Measurements from ENCODE around the gene ALDH2. TPM values are rescaled to one million over a fixed set of nuclear protein-coding genes. Genes with fewer than 3 reads are reported as not detected.

ALDH2 gene
- total and polyA plus RNA-seq, 2 donors (not counting 1 experiment from before 2014, with no cell fraction given): 27.7 to 53.7 TPM

- no peak overlapping the region for H3K9ac ChIP-seq (ENCODE audit: insufficient read depth, low read length)
- no peaks in the 10 kb centered on the region for H3K9me3 ChIP-seq (ENCODE audit: control insufficient read depth, insufficient read depth, low read depth, low read length)
- H3K4me2 ChIP-seq (ENCODE audit: extremely low read depth, insufficient read depth, low read length): no peak overlapping the region
- TF ChIP-seq EZH2 (IDR thresholded peaks at IDR 0.05; ENCODE audit: low read length, missing control alignments) (no peak), CTCF (conservative IDR thresholded peaks at IDR 0.05 in 1 of 2, IDR thresholded peaks at IDR 0.05 in 1 of 2; ENCODE audit: low read depth in 1 of 2, low read length in 2 of 2) (no peak)
- H3K79me2 ChIP-seq (ENCODE audit: control insufficient read depth, insufficient read depth, low read length): no peaks in the 10 kb centered on the region
- no peak overlapping the region for H3K4me3 ChIP-seq (replicated peaks in 1 of 4; ENCODE audit: control extremely low read depth in 1 of 4, insufficient read depth in 1 of 4, low read depth in 3 of 4, low read length in 4 of 4)
- no peak overlapping the region for H2AFZ ChIP-seq (ENCODE audit: low read length)
- no peak overlapping the region for H3K27ac ChIP-seq (ENCODE audit: insufficient read depth, low read length)
- no peaks in the 10 kb centered on the region for H3K27me3 ChIP-seq (ENCODE audit: control insufficient read depth, insufficient read depth, low read length)
- H3K4me1 ChIP-seq (ENCODE audit: control insufficient read depth, extremely low read depth, insufficient read depth, low read length): peaks cover 3% of the 10 kb centered on the region
- no peak for DNase-seq (ENCODE audit: low read depth in 2 of 2)
- H4K20me1 ChIP-seq (ENCODE audit: control insufficient read depth, extremely low read depth, insufficient read depth, low read length): no peaks in the 10 kb centered on the region
- peaks cover 6% of the 10 kb centered on the region for H3K36me3 ChIP-seq (ENCODE audit: control insufficient read depth, insufficient read depth, low read length)
Observed at GRCh38 chr12:111792856-111793235, 26.1 kb downstream of the ALDH2 start.

- no peak overlapping the region for H3K4me3 ChIP-seq (replicated peaks in 1 of 4; ENCODE audit: control extremely low read depth in 1 of 4, insufficient read depth in 1 of 4, low read depth in 3 of 4, low read length in 4 of 4)
- DNase-seq (ENCODE audit: low read depth in 2 of 2): no peak
- no peaks in the 10 kb centered on the region for H3K9me3 ChIP-seq (ENCODE audit: control insufficient read depth, insufficient read depth, low read depth, low read length)
- no peak for TF ChIP-seq EZH2 (IDR thresholded peaks at IDR 0.05; ENCODE audit: low read length, missing control alignments)
- no peak for TF ChIP-seq CTCF (conservative IDR thresholded peaks at IDR 0.05 in 1 of 2, IDR thresholded peaks at IDR 0.05 in 1 of 2; ENCODE audit: low read depth in 1 of 2, low read length in 2 of 2)
- H3K79me2 ChIP-seq (ENCODE audit: control insufficient read depth, insufficient read depth, low read length): no peaks in the 10 kb centered on the region
- no peaks in the 10 kb centered on the region for H3K27me3 ChIP-seq (ENCODE audit: control insufficient read depth, insufficient read depth, low read length)
- no peaks in the 10 kb centered on the region for H3K4me1 ChIP-seq (ENCODE audit: control insufficient read depth, extremely low read depth, insufficient read depth, low read length)
- H4K20me1 ChIP-seq (ENCODE audit: control insufficient read depth, extremely low read depth, insufficient read depth, low read length): no peaks in the 10 kb centered on the region
- no peak overlapping the region for H2AFZ ChIP-seq (ENCODE audit: low read length)
- peaks cover 3% of the 10 kb centered on the region for H3K36me3 ChIP-seq (ENCODE audit: control insufficient read depth, insufficient read depth, low read length)
- H3K9ac ChIP-seq (ENCODE audit: insufficient read depth, low read length): no peak overlapping the region
- H3K4me2 ChIP-seq (ENCODE audit: extremely low read depth, insufficient read depth, low read length): no peak overlapping the region
- H3K27ac ChIP-seq (ENCODE audit: insufficient read depth, low read length): no peak overlapping the region
Observed at GRCh38 chr12:111798182-111798581, 31.4 kb downstream of the ALDH2 start.

GRCh38 chr12:111799758-111800157 lies 33.0 kb downstream of the ALDH2 start:
- H2AFZ ChIP-seq (ENCODE audit: low read length): no peak overlapping the region

More at GRCh38 chr12:111799758-111800157, 33.0 kb downstream of the ALDH2 start:
- no peaks in the 10 kb centered on the region for H3K27me3 ChIP-seq (ENCODE audit: control insufficient read depth, insufficient read depth, low read length)
- H3K4me2 ChIP-seq (ENCODE audit: extremely low read depth, insufficient read depth, low read length): no peak overlapping the region
- H4K20me1 ChIP-seq (ENCODE audit: control insufficient read depth, extremely low read depth, insufficient read depth, low read length): no peaks in the 10 kb centered on the region
- DNase-seq (ENCODE audit: low read depth in 2 of 2): no peak
- H3K27ac ChIP-seq (ENCODE audit: insufficient read depth, low read length): no peak overlapping the region
- TF ChIP-seq CTCF (conservative IDR thresholded peaks at IDR 0.05 in 1 of 2, IDR thresholded peaks at IDR 0.05 in 1 of 2; ENCODE audit: low read depth in 1 of 2, low read length in 2 of 2) (no peak), EZH2 (IDR thresholded peaks at IDR 0.05; ENCODE audit: low read length, missing control alignments) (no peak)
- H3K79me2 ChIP-seq (ENCODE audit: control insufficient read depth, insufficient read depth, low read length): no peaks in the 10 kb centered on the region
- H3K9me3 ChIP-seq (ENCODE audit: control insufficient read depth, insufficient read depth, low read depth, low read length): no peaks in the 10 kb centered on the region
- no peaks in the 10 kb centered on the region for H3K4me1 ChIP-seq (ENCODE audit: control insufficient read depth, extremely low read depth, insufficient read depth, low read length)
- H3K4me3 ChIP-seq (replicated peaks in 1 of 4; ENCODE audit: control extremely low read depth in 1 of 4, insufficient read depth in 1 of 4, low read depth in 3 of 4, low read length in 4 of 4): no peak overlapping the region
- H3K9ac ChIP-seq (ENCODE audit: insufficient read depth, low read length): no peak overlapping the region
- H3K36me3 ChIP-seq (ENCODE audit: control insufficient read depth, insufficient read depth, low read length): peaks cover 3% of the 10 kb centered on the region
